Mesothelial cell of epicardium (in vitro differentiated cells): ENCODE results near the gene P2RY14. TPM values are rescaled to one million over a fixed set of nuclear protein-coding genes. Genes with fewer than 3 reads are reported as not detected.
"Not testable (repeated sequence)": the region's sequence is repeated elsewhere in the genome, so short reads cannot be mapped to it uniquely, and the experiment has no call there.

Source experiments
- DNase-seq, 2 experiments: peaks; one replicate each; pipeline ENCODE4 v3.0.0; 2021; ENCODE audit warnings: low spot score in 2 of 2; ENCODE audit not compliant: unreplicated experiment in 2 of 2
- H3K27ac Mint-ChIP-seq: 2 replicates; pipeline ENCODE4 v1.8.0; 2021; ENCODE audit warnings: mixed read lengths
- H3K27me3 Mint-ChIP-seq: 2 replicates; pipeline ENCODE4 v1.8.0; 2021; ENCODE audit warnings: low read depth, mixed read lengths
- H3K36me3 Mint-ChIP-seq: 2 replicates; pipeline ENCODE4 v1.8.0; 2021; ENCODE audit warnings: mixed read lengths
- H3K4me1 Mint-ChIP-seq: 2 replicates; pipeline ENCODE4 v1.8.0; 2021; ENCODE audit warnings: mixed read lengths
- H3K4me3 Mint-ChIP-seq: 2 replicates; pipeline ENCODE4 v1.8.0; 2021; ENCODE audit warnings: mild to moderate bottlenecking, moderate library complexity, mixed read lengths
- H3K9me3 Mint-ChIP-seq: 2 replicates; pipeline ENCODE4 v1.8.0; 2021; ENCODE audit warnings: mixed read lengths
- CTCF ChIP-seq: fragments of 200-600 bp; sonication (generic); IDR thresholded peaks from one replicate; pipeline ENCODE4 v1.5.0; 2021; ENCODE audit warnings: antibody characterized with exemption; ENCODE audit not compliant: unreplicated experiment
- total RNA-seq: library from RNA; stranded (reverse); gene quantifications from 3 replicates; pipeline ENCODE4 v1.2.1, GENCODE V29; 2021

P2RY14 gene
- total RNA-seq, 1 donor from 2014 or later = not detected

GRCh38 chr3:151182349-151183079, 95.8 kb downstream of the P2RY14 start:
- TF ChIP-seq CTCF = no peak
- Mint-ChIP-seq H3K4me3 (no peak overlapping the region), H3K27me3 (no peaks in the 10 kb centered on the region), H3K27ac (no peak overlapping the region), H3K9me3 (no peaks in the 10 kb centered on the region), H3K36me3 (no peaks in the 10 kb centered on the region), H3K4me1 (peaks cover 7% of the 10 kb centered on the region)
- DNase-seq = no peak

- peaks cover 7% of the 10 kb centered on the region for H3K4me1 Mint-ChIP-seq
- no peaks in the 10 kb centered on the region for H3K27me3 Mint-ChIP-seq
- no peak for TF ChIP-seq CTCF
- H3K9me3 Mint-ChIP-seq = no peaks in the 10 kb centered on the region
- no peak for DNase-seq
- no peaks in the 10 kb centered on the region for H3K36me3 Mint-ChIP-seq
- H3K27ac Mint-ChIP-seq = no peak overlapping the region
- H3K4me3 Mint-ChIP-seq = no peak overlapping the region
Observed at GRCh38 chr3:151178208-151178845, 100.0 kb downstream of the P2RY14 start.

GRCh38 chr3:151175952-151176351, 102.4 kb downstream of the P2RY14 start:
- Mint-ChIP-seq H3K36me3 (no peaks in the 10 kb centered on the region), H3K9me3 (no peaks in the 10 kb centered on the region), H3K27ac (no peak overlapping the region), H3K4me1 (no peaks in the 10 kb centered on the region), H3K4me3 (no peak overlapping the region), H3K27me3 (no peaks in the 10 kb centered on the region)
- no peak for TF ChIP-seq CTCF
- DNase-seq = no peak

- Mint-ChIP-seq H3K36me3 (no peaks in the 10 kb centered on the region), H3K4me3 (no peak overlapping the region), H3K9me3 (no peaks in the 10 kb centered on the region), H3K27ac (no peak overlapping the region), H3K4me1 (no peaks in the 10 kb centered on the region), H3K27me3 (no peaks in the 10 kb centered on the region)
- TF ChIP-seq CTCF = no peak
- no peak for DNase-seq
Observed at GRCh38 chr3:151174351-151174750, 104.0 kb downstream of the P2RY14 start.

- Mint-ChIP-seq H3K27ac (no peak overlapping the region), H3K27me3 (no peaks in the 10 kb centered on the region), H3K36me3 (peaks cover 1% of the 10 kb centered on the region), H3K9me3 (no peaks in the 10 kb centered on the region), H3K4me3 (no peak overlapping the region), H3K4me1 (peaks cover 2% of the 10 kb centered on the region)
- TF ChIP-seq CTCF = no peak
- DNase-seq = no peak
Observed at GRCh38 chr3:151171145-151171757, 107.1 kb downstream of the P2RY14 start.

- not testable (repeated sequence) for DNase-seq
Observed at GRCh38 chr3:151169948-151170679, 108.2 kb downstream of the P2RY14 start.

More at GRCh38 chr3:151169948-151170679, 108.2 kb downstream of the P2RY14 start:
- not testable (repeated sequence) for H3K27ac Mint-ChIP-seq, H3K4me1 Mint-ChIP-seq, H3K9me3 Mint-ChIP-seq, H3K36me3 Mint-ChIP-seq, H3K27me3 Mint-ChIP-seq, H3K4me3 Mint-ChIP-seq
